GM19239 (cell line): ENCODE results near the gene KLK1.
A peak's percentile ranks its signal among the peaks of the same experiment; 100 is the strongest.

ENCODE experiments used
- DNase-seq: peaks from one replicate; pipeline ENCODE4 v3.0.0; 2011; ENCODE audit warnings: low spot score; ENCODE audit not compliant: insufficient read length
- FAIRE-seq: peaks from 2 replicates; lab custom pipeline; 2011; peaks lifted over from hg19 to GRCh38; lab: Jason Lieb, UNC

Gene KLK1

DNA sequence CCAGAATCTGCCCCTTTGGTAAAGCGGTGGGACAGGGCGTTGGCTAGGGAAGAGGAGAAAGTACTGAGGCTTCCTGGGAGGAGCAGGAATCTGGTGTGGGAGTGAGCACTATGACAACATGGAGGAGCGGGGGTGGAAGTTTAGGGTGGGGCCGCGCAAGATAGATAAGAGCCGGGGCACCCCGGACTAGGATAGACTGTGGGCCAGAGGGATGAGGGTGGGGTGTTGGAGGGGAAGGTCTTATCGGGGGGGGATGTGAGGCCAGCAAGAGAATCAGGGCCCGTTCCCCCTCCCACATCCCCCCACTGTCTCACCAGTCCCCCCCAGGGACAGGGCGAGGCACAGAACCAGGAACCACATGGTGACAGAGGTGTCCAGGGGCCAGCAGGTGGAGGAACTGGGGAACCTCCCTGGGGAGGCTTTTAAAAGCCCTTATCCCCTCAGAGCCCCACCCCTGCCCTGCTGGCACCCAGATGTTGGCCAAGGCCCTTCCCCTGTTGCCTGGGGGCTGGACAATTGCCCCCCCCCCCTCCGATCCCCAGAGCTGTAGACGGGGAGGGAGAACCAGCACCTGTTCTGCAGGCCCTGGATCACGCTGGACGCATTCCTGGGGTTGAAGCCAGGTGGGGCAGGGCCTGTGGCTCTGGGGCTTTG, at the start of gene KLK1:
Gene KLK1 (minus strand): TSS at position 399 of the 654 bp plus-strand sequence. CDS start 39 bp downstream, at position 360.
- no peak for DNase-seq
- FAIRE-seq: no peak

DNA sequence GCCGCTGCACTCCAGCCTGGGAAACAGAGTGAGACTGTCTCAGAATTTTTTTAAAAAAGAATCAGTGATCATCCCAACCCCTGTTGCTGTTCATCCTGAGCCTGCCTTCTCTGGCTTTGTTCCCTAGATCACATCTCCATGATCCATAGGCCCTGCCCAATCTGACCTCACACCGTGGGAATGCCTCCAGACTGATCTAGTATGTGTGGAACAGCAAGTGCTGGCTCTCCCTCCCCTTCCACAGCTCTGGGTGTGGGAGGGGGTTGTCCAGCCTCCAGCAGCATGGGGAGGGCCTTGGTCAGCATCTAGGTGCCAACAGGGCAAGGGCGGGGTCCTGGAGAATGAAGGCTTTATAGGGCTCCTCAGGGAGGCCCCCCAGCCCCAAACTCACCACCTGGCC, 49.5 kb upstream of the KLK1 start, which contains the start of gene KLK2:
Gene KLK2 (plus strand): TSS at position 384 of the 400 bp plus-strand sequence. CDS start 35 bp downstream, outside the sequence.
- DNase-seq: no peak
- FAIRE-seq: no peak

- DNase-seq: no peak
These were observed 47.0 kb upstream of the KLK1 start for GRCh38 chr19:50870417-50871089.

GRCh38 chr19:50869479-50869878, 45.9 kb upstream of the KLK1 start:
- no peak for FAIRE-seq
- DNase-seq: no peak

More at GRCh38 chr19:50870417-50871089, 47.0 kb upstream of the KLK1 start:
- no peak for FAIRE-seq

GRCh38 chr19:50861496-50862286, 38.1 kb upstream of the KLK1 start:
- no peak for DNase-seq
- no peak for FAIRE-seq

DNA sequence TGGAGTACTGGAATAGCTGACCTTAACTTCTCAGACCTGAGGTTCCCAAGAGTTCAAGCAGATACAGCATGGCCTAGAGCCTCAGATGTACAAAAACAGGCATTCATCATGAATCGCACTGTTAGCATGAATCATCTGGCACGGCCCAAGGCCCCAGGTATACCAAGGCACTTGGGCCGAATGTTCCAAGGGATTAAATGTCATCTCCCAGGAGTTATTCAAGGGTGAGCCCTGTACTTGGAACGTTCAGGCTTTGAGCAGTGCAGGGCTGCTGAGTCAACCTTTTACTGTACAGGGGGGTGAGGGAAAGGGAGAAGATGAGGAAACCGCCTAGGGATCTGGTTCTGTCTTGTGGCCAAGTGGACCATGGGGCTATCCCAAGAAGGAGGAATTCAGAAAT, 37.4 kb upstream of the KLK1 start:
- FAIRE-seq: no peak
- no peak for DNase-seq

DNA sequence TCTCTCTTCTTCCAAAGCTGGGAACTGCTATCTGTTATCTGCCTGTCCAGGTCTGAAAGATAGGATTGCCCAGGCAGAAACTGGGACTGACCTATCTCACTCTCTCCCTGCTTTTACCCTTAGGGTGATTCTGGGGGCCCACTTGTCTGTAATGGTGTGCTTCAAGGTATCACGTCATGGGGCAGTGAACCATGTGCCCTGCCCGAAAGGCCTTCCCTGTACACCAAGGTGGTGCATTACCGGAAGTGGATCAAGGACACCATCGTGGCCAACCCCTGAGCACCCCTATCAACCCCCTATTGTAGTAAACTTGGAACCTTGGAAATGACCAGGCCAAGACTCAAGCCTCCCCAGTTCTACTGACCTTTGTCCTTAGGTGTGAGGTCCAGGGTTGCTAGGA, 36.3 kb upstream of the KLK1 start:
- DNase-seq: no peak
- FAIRE-seq: no peak

DNA sequence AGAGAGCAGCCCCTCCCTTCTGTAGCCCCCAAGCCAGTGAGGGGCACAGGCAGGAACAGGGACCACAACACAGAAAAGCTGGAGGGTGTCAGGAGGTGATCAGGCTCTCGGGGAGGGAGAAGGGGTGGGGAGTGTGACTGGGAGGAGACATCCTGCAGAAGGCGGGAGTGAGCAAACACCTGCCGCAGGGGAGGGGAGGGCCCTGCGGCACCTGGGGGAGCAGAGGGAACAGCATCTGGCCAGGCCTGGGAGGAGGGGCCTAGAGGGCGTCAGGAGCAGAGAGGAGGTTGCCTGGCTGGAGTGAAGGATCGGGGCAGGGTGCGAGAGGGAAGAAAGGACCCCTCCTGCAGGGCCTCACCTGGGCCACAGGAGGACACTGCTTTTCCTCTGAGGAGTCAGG, 35.3 kb upstream of the KLK1 start:
- no peak for FAIRE-seq
- DNase-seq: no peak

DNA sequence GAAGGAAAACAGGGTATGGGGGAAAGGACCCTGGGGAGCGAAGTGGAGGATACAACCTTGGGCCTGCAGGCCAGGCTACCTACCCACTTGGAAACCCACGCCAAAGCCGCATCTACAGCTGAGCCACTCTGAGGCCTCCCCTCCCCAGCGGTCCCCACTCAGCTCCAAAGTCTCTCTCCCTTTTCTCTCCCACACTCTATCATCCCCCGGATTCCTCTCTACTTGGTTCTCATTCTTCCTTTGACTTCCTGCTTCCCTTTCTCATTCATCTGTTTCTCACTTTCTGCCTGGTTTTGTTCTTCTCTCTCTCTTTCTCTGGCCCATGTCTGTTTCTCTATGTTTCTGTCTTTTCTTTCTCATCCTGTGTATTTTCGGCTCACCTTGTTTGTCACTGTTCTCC, 33.8 kb upstream of the KLK1 start:
- DNase-seq (no peak), FAIRE-seq (no peak)

DNA sequence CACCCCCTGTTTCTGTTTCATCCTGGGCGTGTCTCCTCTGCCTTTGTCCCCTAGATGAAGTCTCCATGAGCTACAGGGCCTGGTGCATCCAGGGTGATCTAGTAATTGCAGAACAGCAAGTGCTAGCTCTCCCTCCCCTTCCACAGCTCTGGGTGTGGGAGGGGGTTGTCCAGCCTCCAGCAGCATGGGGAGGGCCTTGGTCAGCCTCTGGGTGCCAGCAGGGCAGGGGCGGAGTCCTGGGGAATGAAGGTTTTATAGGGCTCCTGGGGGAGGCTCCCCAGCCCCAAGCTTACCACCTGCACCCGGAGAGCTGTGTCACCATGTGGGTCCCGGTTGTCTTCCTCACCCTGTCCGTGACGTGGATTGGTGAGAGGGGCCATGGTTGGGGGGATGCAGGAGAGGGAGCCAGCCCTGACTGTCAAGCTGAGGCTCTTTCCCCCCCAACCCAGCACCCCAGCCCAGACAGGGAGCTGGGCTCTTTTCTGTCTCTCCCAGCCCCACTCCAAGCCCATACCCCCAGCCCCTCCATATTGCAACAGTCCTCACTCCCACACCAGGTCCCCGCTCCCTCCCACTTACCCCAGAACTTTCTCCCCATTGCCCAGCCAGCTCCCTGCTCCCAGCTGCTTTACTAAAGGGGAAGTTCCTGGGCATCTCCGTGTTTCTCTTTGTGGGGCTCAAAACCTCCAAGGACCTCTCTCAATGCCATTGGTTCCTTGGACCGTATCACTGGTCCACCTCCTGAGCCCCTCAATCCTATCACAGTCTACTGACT, 31.2 kb upstream of the KLK1 start, which contains the start of gene KLK3:
Gene KLK3 (plus strand): TSS at position 280 of the 775 bp plus-strand sequence. CDS start 41 bp downstream, at position 321.
- FAIRE-seq: no peak
- no peak for DNase-seq

GRCh38 chr19:50851620-50852019, 28.0 kb upstream of the KLK1 start:
- FAIRE-seq (no peak), DNase-seq (no peak)

GRCh38 chr19:50850738-50851137, 27.2 kb upstream of the KLK1 start:
- DNase-seq: no peak
- no peak for FAIRE-seq

- FAIRE-seq: no peak
- DNase-seq: no peak
These were observed 20.8 kb upstream of the KLK1 start for GRCh38 chr19:50844296-50844935.

DNA sequence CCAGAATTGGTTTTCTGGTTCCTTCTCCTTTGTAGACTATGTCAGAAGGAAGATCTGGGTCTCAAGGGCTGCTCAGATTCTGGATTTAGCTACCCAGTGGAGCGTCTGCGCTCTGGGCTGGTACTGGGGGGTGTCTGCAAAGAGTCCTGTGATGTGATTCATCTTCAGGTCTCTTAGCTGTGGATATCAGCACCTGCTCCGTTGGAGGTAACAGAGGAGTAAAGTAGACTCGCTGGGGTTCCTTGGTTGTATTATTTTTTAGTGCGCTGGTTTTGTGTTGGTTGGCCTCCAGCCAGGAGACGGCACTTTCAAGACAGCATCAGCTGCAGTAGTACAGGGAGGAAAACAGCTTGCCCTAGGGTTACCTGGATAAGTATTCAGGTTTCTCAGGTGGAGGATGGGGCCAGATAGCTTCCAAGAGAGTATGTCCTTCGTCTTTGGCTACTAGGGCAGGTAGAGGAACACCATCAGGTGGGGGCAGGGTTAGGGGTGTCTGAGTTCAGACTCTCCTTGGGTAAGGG, 20.2 kb upstream of the KLK1 start:
- FAIRE-seq (no peak), DNase-seq (no peak)

GRCh38 chr19:50843205-50843604, 19.6 kb upstream of the KLK1 start:
- DNase-seq (no peak), FAIRE-seq (no peak)

- no peak for DNase-seq
- FAIRE-seq: no peak
These were observed 18.5 kb upstream of the KLK1 start for GRCh38 chr19:50842130-50842529.

- no peak for FAIRE-seq
- no peak for DNase-seq
These were observed 16.4 kb upstream of the KLK1 start for GRCh38 chr19:50839712-50840655.

DNA sequence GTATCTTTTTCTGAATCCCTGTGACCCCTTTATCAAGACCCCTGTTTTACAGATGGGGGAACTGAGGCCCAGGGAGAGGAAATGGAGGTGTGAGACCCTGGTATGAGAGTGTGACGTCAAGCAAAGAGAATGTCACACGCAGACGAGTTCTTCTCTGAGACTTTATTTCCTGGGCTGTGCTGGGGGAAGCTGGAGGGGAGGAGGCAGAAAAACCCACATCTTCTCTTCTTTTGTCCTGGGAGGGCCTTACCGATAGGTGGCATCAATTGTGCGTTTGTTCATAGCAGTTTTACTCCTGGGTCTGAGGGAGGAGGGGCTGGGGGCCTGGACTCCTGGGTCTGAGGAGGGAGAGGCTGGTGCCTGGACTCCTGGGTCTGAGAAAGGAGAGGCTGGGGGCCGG, 14.7 kb upstream of the KLK1 start:
- no peak for DNase-seq
- FAIRE-seq: peak; percentile 75
